ENCODE results near the gene OXLD1. TPM values are rescaled to one million over a fixed set of nuclear protein-coding genes. Genes with fewer than 3 reads are reported as not detected.

Gene OXLD1
- polyA plus RNA-seq, 1 of the 3 experiments (the other 2 are of a cell fraction) = 103 TPM

DNA sequence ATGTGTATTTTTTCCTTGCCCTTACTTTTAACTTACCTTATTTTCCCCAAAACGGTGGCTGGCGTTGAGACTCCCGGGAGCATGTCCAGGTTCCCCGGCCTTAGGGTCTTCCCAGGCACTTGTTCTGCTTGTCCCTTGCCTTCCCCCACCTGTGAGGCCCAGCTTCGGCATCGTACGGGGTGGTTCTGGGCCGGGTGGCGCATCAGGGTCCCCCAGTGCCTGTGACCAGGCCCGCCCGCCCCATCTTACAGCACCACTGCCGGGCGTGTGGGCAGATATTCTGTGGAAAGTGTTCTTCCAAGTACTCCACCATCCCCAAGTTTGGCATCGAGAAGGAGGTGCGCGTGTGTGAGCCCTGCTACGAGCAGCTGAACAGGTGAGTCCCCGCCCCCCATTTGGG lies 24.8 kb upstream of the OXLD1 start:
- Histone ChIP-seq H3K36me3 (replicated peaks in 1 of 2; ENCODE audit: control insufficient read depth in 1 of 2, insufficient read depth in 2 of 2, low read length in 1 of 2) (peaks cover 49 to 99% of the 10 kb centered on the region in 2 experiments), H2AFZ (ENCODE audit: low read depth) (no peak overlapping the region), H3F3A (replicated peaks; ENCODE audit: insufficient read depth) (peaks cover 18% of the 10 kb centered on the region), H3K27me3 (ENCODE audit: insufficient read depth) (no peaks in the 10 kb centered on the region), H3K79me2 (ENCODE audit: insufficient read depth) (peaks cover 94% of the 10 kb centered on the region), H4K20me1 (ENCODE audit: insufficient read depth) (peaks cover 71% of the 10 kb centered on the region), H3K27ac (ENCODE audit: low read depth in 2 of 2, low read length in 1 of 2) (no peak overlapping the region), H3K4me1 (ENCODE audit: control insufficient read depth in 1 of 2, insufficient read depth in 2 of 2, low read depth in 1 of 2, low read length in 1 of 2) (no peaks in the 10 kb centered on the region; a peak in 1 of 4 replicates), H3K9me3 (no peaks in the 10 kb centered on the region), H3K4me3 (ENCODE audit: low read depth in 2 of 2, low read length in 1 of 2) (no peak overlapping the region), H3K9ac (no peak overlapping the region), H3K9me2 (no peaks in the 10 kb centered on the region), H3K4me2 (no peak overlapping the region)
- CTCF ChIA-PET = interaction anchor here (0.6 to 0.8 kb wide), 2 partner anchors 11 to 497 kb away, joined by 3 read pairs; no protein-coding TSS in a partner anchor
- no peak for DNase-seq
- TF ChIP-seq ELF1 (IDR thresholded peaks at IDR 0.05) (no peak), RCOR1 (IDR thresholded peaks at IDR 0.05; ENCODE audit: low read length) (no peak), RAD21 (IDR thresholded peaks at IDR 0.05; ENCODE audit: low read length) (no peak), TAF1 (IDR thresholded peaks at IDR 0.05; ENCODE audit: borderline replicate concordance, low read depth, low read length) (no peak), JUND (IDR thresholded peaks at IDR 0.05) (no peak), NFIC (IDR thresholded peaks at IDR 0.05; ENCODE audit: borderline replicate concordance) (no peak), GABPA (IDR thresholded peaks at IDR 0.05; ENCODE audit: low read depth) (no peak), EP300 (IDR thresholded peaks at IDR 0.05; ENCODE audit: borderline replicate concordance in 1 of 2, low read depth in 1 of 2, low read length in 1 of 2) (no peak), TCF12 (IDR thresholded peaks at IDR 0.05) (no peak), IRF3 (IDR thresholded peaks at IDR 0.05; ENCODE audit: low read depth, low read length) (no peak), CTCF (IDR thresholded peaks at IDR 0.05) (no peak), EZH2phosphoT487 (IDR thresholded peaks at IDR 0.05; ENCODE audit: borderline replicate concordance, low read depth) (no peak), NRF1 (IDR thresholded peaks at IDR 0.05; ENCODE audit: low read depth, low read length) (no peak), YY1 (IDR thresholded peaks at IDR 0.05; ENCODE audit: low read depth) (no peak), REST (IDR thresholded peaks at IDR 0.05; ENCODE audit: low read depth, low read length) (no peak)
- POLR2A ChIA-PET = interaction anchor here (1.5 kb wide), 1 partner anchor 10 kb away, joined by 3 read pairs; no protein-coding TSS in a partner anchor
- WGBS (ENCODE audit: low lambda C conversion rate) = 99% methylated on average over 18 of the region's 18 CpGs
